Heart left ventricle (tissue), 16 donors: Measurements from ENCODE around the gene XKR7. TPM values are rescaled to one million over a fixed set of nuclear protein-coding genes. Genes with fewer than 3 reads are reported as not detected.

Experiments used
- ATAC-seq, 4 donors: fragments of 200-7000 bp; cut with Tn5 transposase; one replicate each; pipeline ENCODE4 v1.9.1; 2020 to 2022; ENCODE audit warnings: moderate library complexity in 4 of 4, mild to moderate bottlenecking in 3 of 4, moderate number of reproducible peaks in 1 of 4
- DNase-seq, 5 donors: peaks; one replicate each; pipeline ENCODE4 v3.0.0-alpha.2; 2020
- H3K27ac ChIP-seq, 12 donors: fragments of 200-600 bp; sonication (generic) in 4 of 12; one replicate each; pipeline versions ENCODE4 v1.5.0 to v1.8.0; 2016 to 2022; ENCODE audit warnings: mild to moderate bottlenecking in 2 of 12
- H3K27me3 ChIP-seq, 9 donors: fragments of 200-600 bp; sonication (generic) in 2 of 9; one replicate each; pipeline versions ENCODE4 v1.5.1 to v1.8.0; 2016 to 2022; ENCODE audit warnings: mild to moderate bottlenecking in 3 of 9
- H3K36me3 ChIP-seq, 9 donors: fragments of 200-600 bp; sonication (generic) in 2 of 9; one replicate each; pipeline versions ENCODE4 v1.5.0 to v1.8.0; 2018 to 2022; ENCODE audit warnings: mild to moderate bottlenecking in 2 of 9
- H3K4me1 ChIP-seq, 12 donors: fragments of 200-600 bp; sonication (generic) in 4 of 12; one replicate each; pipeline versions ENCODE4 v1.5.0 to v1.8.0; 2016 to 2022; ENCODE audit warnings: mild to moderate bottlenecking in 3 of 12
- H3K4me3 ChIP-seq, 12 donors: fragments of 200-600 bp; sonication (generic) in 4 of 12; one replicate each; pipeline versions ENCODE4 v1.5.0 to v1.8.0; 2017 to 2022; ENCODE audit warnings: mild to moderate bottlenecking in 9 of 12, moderate library complexity in 4 of 12
- H3K9me3 ChIP-seq, 12 donors: fragments of 200-600 bp; sonication (generic) in 4 of 12; one replicate each; pipeline versions ENCODE4 v1.5.0 to v1.8.0; 2016 to 2022; ENCODE audit warnings: mild to moderate bottlenecking in 1 of 12
- POLR2A ChIP-seq, 2 donors: fragments of 450-650 bp; IDR thresholded peaks; one replicate each; pipeline ENCODE4 v1.6.1; 2017; ENCODE audit warnings: antibody characterized with exemption in 2 of 2, mild to moderate bottlenecking in 2 of 2, moderate library complexity in 2 of 2
- WGBS, 4 donors: extraction: QIAGEN DNeasy Blood & Tissue Kit in 2 of 4; methylation state at CpG; one replicate each; pipeline versions ENCODE4 v1.1.5 to v1.1.7; 2013 to 2018; 5-methylcytosine and 5-hydroxymethylcytosine counted together
- intact Hi-C, 10 donors: fragments of 100-400 bp; cut with DNase I; formaldehyde crosslinking; loops; one replicate each; pipeline versions ENCODE4 v1.11.1 to v1.14.2; 2022
- polyA plus RNA-seq, 2 donors: library from polyadenylated mRNA; stranded (reverse); fragments of 200-250 nt; gene quantifications; one replicate each; pipeline ENCODE4 v1.2.3, GENCODE V29; 2013
- total RNA-seq, 9 donors: library from RNA; depleted of rRNA in 2 of 9; stranded (reverse); fragments of >200 nt in 2 of 9; fragmentation: NEBNext Ultra II Directional in 3 of 9; extraction: Animal tissue kit (Norgen Biotek cat#: 25700) in 3 of 9; gene quantifications; one replicate each; pipeline versions ENCODE4 v1.1.0 to v1.2.4, GENCODE V29; 2016 to 2023
- TF ChIP-seq, protein P1 (sequence below), 12 donors: fragments of 200-600 bp; sonication (generic) in 4 of 12; IDR thresholded peaks; one replicate each; pipeline versions ENCODE4 v1.5.0 to v1.8.0; 2018 to 2022; ENCODE audit warnings: antibody characterized with exemption in 12 of 12, mild to moderate bottlenecking in 5 of 12
- donor health status: ischemic (EF 13 %, LVEDD 7.1; RV severe dilation, severe dysfunction).
- donor health status: healthy with polysubstance abuse.
- donor health status: DM: no; HTN: yes; CAD: no.
- donor health status: DM: no; HTN: no; CAD: no.
- donor health status: ischemic (EF 25% LVEDD 6.9; RV normal size, moderate dysfunction).
- donor health status: ischemic (EF 25% LVEDD 5.7; RV mildly dilated, moderate dysfunction).
- donor health status: healthy.
- donor health status: DM: yes; HTN: yes; CAD: no.
- donor health status: ischemic (EF 35%, LVEDD 5.7; RV mildly dilated, moderate dysfunction).
- donor health status: nonischemic (EF 11% LVEDD 7.7; RV severe dilation, severe dysfunction).
- donor health status: DM: yes; HTN: yes; CAD: no.
- donor health status: PGD.
- donor health status: ischemic (EF 29% LVEDD 5.4; RV normal size, mild dysfunction).
- donor health status: nonischemic (EF 23%, LVEDD 6.1; RV moderate dilation, normal function).

The XKR7 gene
- total and polyA plus RNA-seq, 11 donors: not detected

GRCh38 chr20:32036252-32036651 is 68.3 kb downstream of the XKR7 start:
- Histone ChIP-seq H3K4me1 (peaks cover 1 to 79% (median 4%) of the 10 kb centered on the region in 12 donors), H3K27ac (no peak overlapping the region), H3K27me3 (peaks cover 0 to 23% (median 5%) of the 10 kb centered on the region in 9 donors), H3K4me3 (no peak overlapping the region), H3K36me3 (peaks cover 0 to 2% (median 0%) of the 10 kb centered on the region in 9 donors), H3K9me3 (peaks cover 0 to 6% (median 0%) of the 10 kb centered on the region in 12 donors)
- intact Hi-C loops: loop anchor here in 8 of 10 donors (5.0 to 10.0 kb wide), 5 partner anchors 56 to 619 kb away; partner anchors contain the start of gene PDRG1 (in 1 of the 8)
- ATAC-seq (no peak), DNase-seq (no peak)
- TF ChIP-seq POLR2A (IDR thresholded peaks at IDR 0.05): no peak
- TF ChIP-seq, protein P1, sequence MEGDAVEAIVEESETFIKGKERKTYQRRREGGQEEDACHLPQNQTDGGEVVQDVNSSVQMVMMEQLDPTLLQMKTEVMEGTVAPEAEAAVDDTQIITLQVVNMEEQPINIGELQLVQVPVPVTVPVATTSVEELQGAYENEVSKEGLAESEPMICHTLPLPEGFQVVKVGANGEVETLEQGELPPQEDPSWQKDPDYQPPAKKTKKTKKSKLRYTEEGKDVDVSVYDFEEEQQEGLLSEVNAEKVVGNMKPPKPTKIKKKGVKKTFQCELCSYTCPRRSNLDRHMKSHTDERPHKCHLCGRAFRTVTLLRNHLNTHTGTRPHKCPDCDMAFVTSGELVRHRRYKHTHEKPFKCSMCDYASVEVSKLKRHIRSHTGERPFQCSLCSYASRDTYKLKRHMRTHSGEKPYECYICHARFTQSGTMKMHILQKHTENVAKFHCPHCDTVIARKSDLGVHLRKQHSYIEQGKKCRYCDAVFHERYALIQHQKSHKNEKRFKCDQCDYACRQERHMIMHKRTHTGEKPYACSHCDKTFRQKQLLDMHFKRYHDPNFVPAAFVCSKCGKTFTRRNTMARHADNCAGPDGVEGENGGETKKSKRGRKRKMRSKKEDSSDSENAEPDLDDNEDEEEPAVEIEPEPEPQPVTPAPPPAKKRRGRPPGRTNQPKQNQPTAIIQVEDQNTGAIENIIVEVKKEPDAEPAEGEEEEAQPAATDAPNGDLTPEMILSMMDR (IDR thresholded peaks at IDR 0.05): no peak
- 56 to 64% (median 59%) methylated on average over 4 of the region's 4 CpGs for WGBS, 4 donors

GRCh38 chr20:32036716-32037485 is 69.0 kb downstream of the XKR7 start:
- Histone ChIP-seq H3K27me3 (peaks cover 0 to 23% (median 5%) of the 10 kb centered on the region in 9 donors), H3K36me3 (peaks cover 0 to 2% (median 0%) of the 10 kb centered on the region in 9 donors), H3K9me3 (peaks cover 0 to 6% (median 0%) of the 10 kb centered on the region in 12 donors), H3K4me3 (no peak overlapping the region), H3K27ac (no peak overlapping the region), H3K4me1 (peaks cover 0 to 79% (median 1%) of the 10 kb centered on the region in 12 donors)
- intact Hi-C loops: loop anchor here in 8 of 10 donors (5.0 to 10.0 kb wide), 5 partner anchors 55 to 618 kb away; partner anchors contain the start of gene PDRG1 (in 1 of the 8)
- no peak for ATAC-seq
- DNase-seq: no peak
- TF ChIP-seq POLR2A (IDR thresholded peaks at IDR 0.05): no peak
- TF ChIP-seq, protein P1 (IDR thresholded peaks at IDR 0.05): no peak
- WGBS, 4 donors: 62 to 67% (median 65%) methylated on average over 10 of the region's 10 CpGs

DNA sequence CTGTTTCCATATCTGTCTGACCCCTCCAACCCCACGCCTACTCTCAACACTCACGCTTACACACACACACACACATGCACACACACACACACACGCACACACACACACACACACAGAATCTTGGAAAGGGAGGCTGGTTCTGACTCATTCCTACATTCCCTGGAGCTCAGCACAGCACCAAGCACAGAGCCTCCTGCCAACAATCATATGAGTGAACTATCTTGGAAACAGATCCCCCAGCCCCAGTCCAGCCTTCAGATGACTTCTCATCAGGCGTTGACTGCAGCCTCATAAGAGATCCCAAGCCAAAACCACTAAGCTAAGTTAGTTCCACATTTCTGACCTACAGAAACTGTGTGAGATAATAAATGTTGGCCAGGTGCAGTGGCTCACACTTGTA is 70.0 kb downstream of the XKR7 start:
- WGBS, 4 donors: 63 to 91% (median 87%) methylated on average over 4 of the region's 4 CpGs
- peaks cover 0 to 6% (median 0%) of the 10 kb centered on the region in 12 donors for H3K9me3 ChIP-seq
- DNase-seq (no peak), ATAC-seq (no peak)
- H3K4me3 ChIP-seq: no peak overlapping the region
- H3K27me3 ChIP-seq: peaks cover 0 to 23% (median 5%) of the 10 kb centered on the region in 9 donors
- intact Hi-C loops: loop anchor here in 8 of 10 donors (5.0 to 10.0 kb wide), 5 partner anchors 54 to 617 kb away; partner anchors contain the start of gene PDRG1 (in 1 of the 8)
- TF ChIP-seq, protein P1 (IDR thresholded peaks at IDR 0.05): no peak
- no peak for TF ChIP-seq POLR2A (IDR thresholded peaks at IDR 0.05)
- H3K27ac ChIP-seq: no peak overlapping the region
- H3K36me3 ChIP-seq: peaks cover 0 to 2% (median 0%) of the 10 kb centered on the region in 9 donors
- peaks cover 0 to 76% (median 1%) of the 10 kb centered on the region in 12 donors for H3K4me1 ChIP-seq
